SK-N-SH (cell line): ENCODE data around the gene REXO1. TPM values are rescaled to one million over a fixed set of nuclear protein-coding genes. Genes with fewer than 3 reads are reported as not detected.

ENCODE experiments used
- CTCF ChIA-PET: fragments of 300-600, 350-600 bp; formaldehyde crosslinking; extraction: SDS; loops from one replicate; lab custom pipeline; 2021; lab: Yijun Ruan, JAX
- POLR2A ChIA-PET: fragments of 350-600 bp; sonication (Branson Sonifier 250); formaldehyde crosslinking; extraction: SDS; loops from one replicate; lab custom pipeline; 2020; ENCODE audit warnings: antibody characterized with exemption, inconsistent platforms; lab: Yijun Ruan, JAX
- DNase-seq: peaks from one replicate; pipeline ENCODE4 v3.0.0; 2012
- H2AFZ ChIP-seq: fragments of 200-600 bp; sonication (generic); 2 replicates; pipeline ENCODE4 v1.8.1; 2016; ENCODE audit warnings: antibody characterized with exemption, mild to moderate bottlenecking, low read depth
- H3F3A ChIP-seq: fragments of 200-600 bp; sonication (generic); replicated peaks from 2 replicates; pipeline ENCODE3; 2016; ENCODE audit warnings: antibody characterized with exemption, mild to moderate bottlenecking; ENCODE audit not compliant: insufficient read depth
- H3K27ac ChIP-seq, 2 experiments: fragments of 200-500 bp in 1 of 2; fragments of 200-600 bp in 1 of 2; sonication (Bioruptor generic) in 1 of 2; sonication (generic), shearing (Covaris generic) in 1 of 2; 2 replicates each; pipeline versions ENCODE4 v1.5.1 to v1.6.1; 2014 to 2016; ENCODE audit warnings: low read depth in 2 of 2, inconsistent platforms in 1 of 2, low read length in 1 of 2, mild to moderate bottlenecking in 1 of 2, mixed read lengths in 1 of 2
- H3K27me3 ChIP-seq: fragments of 200-600 bp; sonication (generic), shearing (Covaris generic); 2 replicates; pipeline ENCODE4 v1.6.1; 2016; ENCODE audit warnings: mixed run types; ENCODE audit not compliant: insufficient read depth
- H3K36me3 ChIP-seq, 2 experiments: fragments of 200-500 bp in 1 of 2; fragments of 200-600 bp in 1 of 2; sonication (Bioruptor generic) in 1 of 2; sonication (generic) in 1 of 2; replicated peaks in 1 of 2; 2 replicates each; pipeline versions ENCODE3 to v1.5.1; 2014 to 2016; ENCODE audit warnings: low read length in 1 of 2, mild to moderate bottlenecking in 1 of 2; ENCODE audit not compliant: insufficient read depth in 2 of 2, control insufficient read depth in 1 of 2
- H3K4me1 ChIP-seq, 2 experiments: fragments of 200-500 bp in 1 of 2; fragments of 200-600 bp in 1 of 2; sonication (Bioruptor generic) in 1 of 2; sonication (generic), shearing (Covaris generic) in 1 of 2; 2 replicates each; pipeline versions ENCODE4 v1.5.1 to v1.6.1; 2014 to 2016; ENCODE audit warnings: low read depth in 1 of 2, low read length in 1 of 2, mixed run types in 1 of 2; ENCODE audit not compliant: insufficient read depth in 2 of 2, control insufficient read depth in 1 of 2
- H3K4me2 ChIP-seq: fragments of 200-600 bp; sonication (generic), shearing (Covaris generic); 2 replicates; pipeline ENCODE4 v1.6.1; 2017; ENCODE audit warnings: mixed run types
- H3K4me3 ChIP-seq, 2 experiments: fragments of 200-500 bp in 1 of 2; fragments of 200-600 bp in 1 of 2; sonication (Bioruptor generic) in 1 of 2; sonication (generic), shearing (Covaris generic) in 1 of 2; 2 replicates each; pipeline versions ENCODE4 v1.5.1 to v1.8.1; 2014 to 2016; ENCODE audit warnings: low read depth in 2 of 2, inconsistent platforms in 1 of 2, low read length in 1 of 2, mild to moderate bottlenecking in 1 of 2, mixed read lengths in 1 of 2, moderate library complexity in 1 of 2
- H3K79me2 ChIP-seq: fragments of 200-600 bp; sonication (generic); 2 replicates; pipeline ENCODE4 v1.8.1; 2017; ENCODE audit warnings: mild to moderate bottlenecking; ENCODE audit not compliant: insufficient read depth
- H3K9ac ChIP-seq: fragments of 200-600 bp; sonication (generic); 2 replicates; pipeline ENCODE4 v1.6.1; 2017; ENCODE audit warnings: mixed run types
- H3K9me2 ChIP-seq: fragments of 200-600 bp; sonication (generic); 2 replicates; pipeline ENCODE4 v1.6.1; 2017; ENCODE audit warnings: mixed run types
- H3K9me3 ChIP-seq: fragments of 200-600 bp; sonication (generic); 2 replicates; pipeline ENCODE4 v1.6.1; 2017; ENCODE audit warnings: mixed run types, mild to moderate bottlenecking, moderate library complexity
- H4K20me1 ChIP-seq: fragments of 200-600 bp; sonication (generic); 2 replicates; pipeline ENCODE4 v1.6.1; 2017; ENCODE audit warnings: mild to moderate bottlenecking, mixed run types; ENCODE audit not compliant: insufficient read depth
- CTCF ChIP-seq: fragments of 200-600 bp; sonication (generic); IDR thresholded peaks from 2 replicates; pipeline ENCODE4 v1.6.1; 2017; ENCODE audit warnings: antibody characterized with exemption, mild to moderate bottlenecking, moderate library complexity
- ELF1 ChIP-seq: IDR thresholded peaks from 2 replicates; pipeline ENCODE4 v1.4.0; 2012
- FOXM1 ChIP-seq: IDR thresholded peaks from 2 replicates; pipeline ENCODE4 v1.4.0; 2012; ENCODE audit warnings: low read depth, mild to moderate bottlenecking
- GATA2 ChIP-seq: sonication (generic); formaldehyde crosslinking; IDR thresholded peaks from 2 replicates; pipeline ENCODE4 v1.5.0; 2020; ENCODE audit warnings: mild to moderate bottlenecking, missing genetic modification reagents
- JUND ChIP-seq: IDR thresholded peaks from 2 replicates; pipeline ENCODE4 v1.4.0; 2012
- MAX ChIP-seq: IDR thresholded peaks from 2 replicates; pipeline ENCODE4 v1.4.0; 2012; ENCODE audit warnings: low read depth
- NFIC ChIP-seq: IDR thresholded peaks from 2 replicates; pipeline ENCODE4 v1.4.0; 2012; ENCODE audit warnings: borderline replicate concordance
- PBX3 ChIP-seq: IDR thresholded peaks from 2 replicates; pipeline ENCODE4; 2012
- RCOR1 ChIP-seq: fragments of 150-350 bp; IDR thresholded peaks from 2 replicates; pipeline ENCODE4 v1.6.1; 2017; ENCODE audit warnings: antibody characterized with exemption, low read length
- REST ChIP-seq: IDR thresholded peaks from 2 replicates; pipeline ENCODE4 v1.6.1; 2012; ENCODE audit warnings: mild to moderate bottlenecking, low read depth, low read length, moderate library complexity
- RFX5 ChIP-seq: IDR thresholded peaks from 2 replicates; pipeline ENCODE4 v1.6.1; 2012; ENCODE audit warnings: mild to moderate bottlenecking, improper control_type of control experiment, low read length
- USF1 ChIP-seq: IDR thresholded peaks from 2 replicates; pipeline ENCODE4 v1.4.0; 2012; ENCODE audit warnings: low read depth, borderline replicate concordance
- WGBS: methylation state at CpG from one replicate; pipeline ENCODE4 v1.1.6; 2017; ENCODE audit warnings: low lambda C conversion rate; 5-methylcytosine and 5-hydroxymethylcytosine counted together
- polyA plus RNA-seq, 3 experiments: library from polyadenylated mRNA; depleted of rRNA; stranded (reverse); fragments of >200 nt; gene quantifications; 2 replicates each; pipeline ENCODE4 v1.2.3, GENCODE V29; 2012

The REXO1 gene
- polyA plus RNA-seq, 1 of the 3 experiments (the other 2 are of a cell fraction): 18.8 TPM

GRCh38 chr19:1791879-1792278 lies 56.4 kb downstream of the REXO1 start:
- peaks cover 0 to 8% of the 10 kb centered on the region in 2 experiments; a peak in 1 of 4 replicates for H3K4me1 ChIP-seq
- TF ChIP-seq JUND (no peak), RCOR1 (no peak), ELF1 (no peak), FOXM1 (no peak), REST (no peak), USF1 (no peak), PBX3 (no peak), RFX5 (no peak), CTCF (no peak), GATA2 (no peak), NFIC (no peak), MAX (no peak)
- no peaks in the 10 kb centered on the region for H3K9me3 ChIP-seq
- no peak for DNase-seq
- H3K79me2 ChIP-seq: no peaks in the 10 kb centered on the region
- no peak overlapping the region for H3K9ac ChIP-seq
- POLR2A ChIA-PET: interaction anchor here (0.7 kb wide), 1 partner anchor 34 kb away, joined by 4 read pairs; no protein-coding TSS in a partner anchor
- no peak overlapping the region for H3K4me3 ChIP-seq
- H3K4me2 ChIP-seq: no peak overlapping the region
- H3F3A ChIP-seq: no peaks in the 10 kb centered on the region
- 62% methylated on average over 6 of the region's 14 CpGs for WGBS
- CTCF ChIA-PET: interaction anchor here (0.6 to 12.6 kb wide), 8 partner anchors 11 to 245 kb away, joined by 3 to 143 read pairs (median 5); no protein-coding TSS in a partner anchor
- no peak overlapping the region for H2AFZ ChIP-seq
- H3K27ac ChIP-seq: no peak overlapping the region
- no peaks in the 10 kb centered on the region for H3K36me3 ChIP-seq
- H3K27me3 ChIP-seq: peaks cover 16% of the 10 kb centered on the region
- no peaks in the 10 kb centered on the region for H4K20me1 ChIP-seq
- H3K9me2 ChIP-seq: no peaks in the 10 kb centered on the region
